Thyroid gland (tissue), 4 donors: Measurements from ENCODE around the gene MAST4.

Experiments
- CTCF ChIP-seq, 6 experiments: fragments of 200-600 bp in 3 of 6; fragments of 450-650 bp in 3 of 6; sonication (generic) in 3 of 6; IDR thresholded peaks; one replicate each; pipeline ENCODE4 v1.5.1; 2016 to 2019; ENCODE audit warnings: antibody characterized with exemption in 6 of 6, mild to moderate bottlenecking in 2 of 6, inconsistent platforms in 1 of 6, moderate library complexity in 1 of 6
- POLR2A ChIP-seq, 2 donors: fragments of 450-650 bp; IDR thresholded peaks; one replicate each; pipeline ENCODE4 v1.6.1; 2017; ENCODE audit warnings: antibody characterized with exemption in 2 of 2, mild to moderate bottlenecking in 2 of 2, moderate library complexity in 1 of 2

GRCh38 chr5:67115246-67115645 lies 519.1 kb downstream of the MAST4 start:
- TF ChIP-seq CTCF (IDR thresholded peaks at IDR 0.05) (no peak), POLR2A (IDR thresholded peaks at IDR 0.05) (no peak)
